Astrocyte (in vitro differentiated cells and primary cell): ENCODE measurements around the gene CALY. TPM values are rescaled to one million over a fixed set of nuclear protein-coding genes. Genes with fewer than 3 reads are reported as not detected.

Experiments used
- DNase-seq: peaks from one replicate; pipeline ENCODE4 v3.0.0-alpha.2; 2010; ENCODE audit warnings: low read depth
- FAIRE-seq: peaks from 2 replicates; lab custom pipeline; 2011; peaks lifted over from hg19 to GRCh38; lab: Jason Lieb, UNC
- H2AFZ ChIP-seq: 2 replicates; pipeline ENCODE4 v1.6.0; 2012; ENCODE audit warnings: low read depth, low read length, inconsistent platforms
- H3K27ac ChIP-seq: 2 replicates; pipeline ENCODE4 v1.5.1; 2011; ENCODE audit warnings: low read depth, low read length, inconsistent platforms
- H3K27me3 ChIP-seq: 2 replicates; pipeline ENCODE4 v1.6.0; 2011; ENCODE audit warnings: low read length, inconsistent platforms; ENCODE audit not compliant: insufficient read depth
- H3K36me3 ChIP-seq: 2 replicates; pipeline ENCODE4 v1.5.1; 2011; ENCODE audit warnings: low read length, inconsistent platforms; ENCODE audit not compliant: insufficient read depth
- H3K4me1 ChIP-seq: 2 replicates; pipeline ENCODE4 v1.5.1; 2011; ENCODE audit warnings: low read length, inconsistent platforms; ENCODE audit not compliant: insufficient read depth
- H3K4me2 ChIP-seq: 2 replicates; pipeline ENCODE4 v1.6.0; 2012; ENCODE audit warnings: low read length, inconsistent platforms
- H3K4me3 ChIP-seq: 2 replicates; pipeline ENCODE4 v1.5.1; 2011; ENCODE audit warnings: low read depth, mild to moderate bottlenecking, low read length, inconsistent platforms; ENCODE audit not compliant: insufficient read depth
- H3K79me2 ChIP-seq: 2 replicates; pipeline ENCODE4 v1.6.0; 2012; ENCODE audit warnings: mild to moderate bottlenecking, low read length, inconsistent platforms; ENCODE audit not compliant: insufficient read depth
- H3K9ac ChIP-seq: 2 replicates; pipeline ENCODE4 v1.6.0; 2012; ENCODE audit warnings: mild to moderate bottlenecking, low read length, inconsistent platforms
- H3K9me3 ChIP-seq: 2 replicates; pipeline ENCODE4 v1.5.1; 2012; ENCODE audit warnings: low read depth, mild to moderate bottlenecking, low read length, inconsistent platforms; ENCODE audit not compliant: insufficient read depth
- H4K20me1 ChIP-seq: 2 replicates; pipeline ENCODE4 v1.6.0; 2012; ENCODE audit warnings: low read length, inconsistent platforms; ENCODE audit not compliant: insufficient read depth
- H3K27ac Mint-ChIP-seq: one replicate; pipeline ENCODE4 v1.8.0; 2021; ENCODE audit warnings: mild to moderate bottlenecking, mixed read lengths; ENCODE audit not compliant: unreplicated experiment
- H3K27me3 Mint-ChIP-seq: one replicate; pipeline ENCODE4 v1.8.0; 2021; ENCODE audit warnings: low read depth, mixed read lengths; ENCODE audit not compliant: unreplicated experiment
- H3K36me3 Mint-ChIP-seq: one replicate; pipeline ENCODE4 v1.8.0; 2021; ENCODE audit warnings: low read depth, mixed read lengths; ENCODE audit not compliant: unreplicated experiment
- H3K4me1 Mint-ChIP-seq: one replicate; pipeline ENCODE4 v1.8.0; 2021; ENCODE audit warnings: low read depth, mixed read lengths; ENCODE audit not compliant: unreplicated experiment
- H3K4me3 Mint-ChIP-seq: one replicate; pipeline ENCODE4 v1.8.0; 2021; ENCODE audit warnings: mild to moderate bottlenecking, moderate library complexity, mixed read lengths; ENCODE audit not compliant: unreplicated experiment
- H3K9me3 Mint-ChIP-seq: one replicate; pipeline ENCODE4 v1.8.0; 2021; ENCODE audit warnings: mild to moderate bottlenecking, mixed read lengths; ENCODE audit not compliant: unreplicated experiment
- EZH2 ChIP-seq: IDR thresholded peaks from 2 replicates; pipeline ENCODE4 v1.6.1; 2012; ENCODE audit warnings: mild to moderate bottlenecking, low read length, inconsistent platforms; ENCODE audit not compliant: insufficient read depth
- total RNA-seq: library from RNA; stranded (reverse); gene quantifications from 2 replicates; pipeline ENCODE4 v1.2.1, GENCODE V29; 2021
- TF ChIP-seq, protein P1 (sequence below): IDR thresholded peaks from 2 replicates; pipeline ENCODE4 v1.5.1; 2011; ENCODE audit warnings: low read depth, mild to moderate bottlenecking, inconsistent platforms, low read length, moderate library complexity; ENCODE audit not compliant: insufficient read depth

Gene CALY
- total RNA-seq, 1 donor from 2014 or later: 1.1 TPM

DNA sequence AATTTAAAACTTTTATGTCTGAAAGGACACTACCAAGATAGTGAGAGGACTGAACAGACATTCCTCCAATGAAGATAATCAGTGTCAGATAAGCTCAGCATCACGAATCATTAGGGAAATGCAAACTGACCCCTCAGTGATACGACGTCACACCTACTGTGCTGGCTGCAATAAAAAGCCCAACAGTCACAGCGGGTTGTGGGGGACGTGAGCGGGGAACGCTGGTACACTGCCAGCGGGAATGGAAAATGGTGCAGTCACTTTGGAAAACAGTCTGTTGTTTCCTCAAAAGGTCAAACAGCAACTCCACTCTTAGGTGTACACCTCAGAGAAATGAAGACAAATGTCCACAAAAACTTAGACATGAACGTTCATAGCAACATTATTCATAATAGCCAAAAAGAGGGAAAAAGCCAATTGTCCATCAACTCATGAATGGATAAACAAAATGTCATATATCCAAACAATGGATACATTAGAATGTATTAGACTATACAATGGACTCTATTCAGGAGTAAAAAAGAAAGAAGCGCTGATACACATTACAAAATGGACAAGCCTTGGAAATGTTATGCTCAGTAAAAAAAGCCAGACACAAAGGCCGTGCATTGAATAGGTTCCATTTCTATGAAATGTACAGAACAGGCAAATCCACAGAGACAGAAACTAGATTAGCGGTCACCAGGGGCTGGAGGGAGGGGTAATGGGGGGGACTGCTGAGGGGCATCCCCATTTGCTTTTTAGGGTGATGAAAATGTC lies 38.8 kb upstream of the CALY start:
- Histone ChIP-seq H3K9me3 (no peaks in the 10 kb centered on the region), H3K27ac (no peak overlapping the region), H3K4me1 (peaks cover 7% of the 10 kb centered on the region), H4K20me1 (peaks cover 5% of the 10 kb centered on the region), H3K4me3 (no peak overlapping the region), H2AFZ (no peak overlapping the region), H3K79me2 (peaks cover 9% of the 10 kb centered on the region), H3K36me3 (no peaks in the 10 kb centered on the region), H3K4me2 (no peak overlapping the region), H3K27me3 (no peaks in the 10 kb centered on the region), H3K9ac (no peak overlapping the region)
- Mint-ChIP-seq H3K4me3 (no peak overlapping the region), H3K27ac (no peak overlapping the region), H3K27me3 (peaks cover 14% of the 10 kb centered on the region), H3K9me3 (peaks cover 2% of the 10 kb centered on the region), H3K4me1 (peaks cover 2% of the 10 kb centered on the region), H3K36me3 (peaks cover under 1% of the 10 kb centered on the region)
- TF ChIP-seq EZH2: no peak
- TF ChIP-seq, protein P1, sequence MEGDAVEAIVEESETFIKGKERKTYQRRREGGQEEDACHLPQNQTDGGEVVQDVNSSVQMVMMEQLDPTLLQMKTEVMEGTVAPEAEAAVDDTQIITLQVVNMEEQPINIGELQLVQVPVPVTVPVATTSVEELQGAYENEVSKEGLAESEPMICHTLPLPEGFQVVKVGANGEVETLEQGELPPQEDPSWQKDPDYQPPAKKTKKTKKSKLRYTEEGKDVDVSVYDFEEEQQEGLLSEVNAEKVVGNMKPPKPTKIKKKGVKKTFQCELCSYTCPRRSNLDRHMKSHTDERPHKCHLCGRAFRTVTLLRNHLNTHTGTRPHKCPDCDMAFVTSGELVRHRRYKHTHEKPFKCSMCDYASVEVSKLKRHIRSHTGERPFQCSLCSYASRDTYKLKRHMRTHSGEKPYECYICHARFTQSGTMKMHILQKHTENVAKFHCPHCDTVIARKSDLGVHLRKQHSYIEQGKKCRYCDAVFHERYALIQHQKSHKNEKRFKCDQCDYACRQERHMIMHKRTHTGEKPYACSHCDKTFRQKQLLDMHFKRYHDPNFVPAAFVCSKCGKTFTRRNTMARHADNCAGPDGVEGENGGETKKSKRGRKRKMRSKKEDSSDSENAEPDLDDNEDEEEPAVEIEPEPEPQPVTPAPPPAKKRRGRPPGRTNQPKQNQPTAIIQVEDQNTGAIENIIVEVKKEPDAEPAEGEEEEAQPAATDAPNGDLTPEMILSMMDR: no peak
- FAIRE-seq (no peak), DNase-seq (no peak)

DNA sequence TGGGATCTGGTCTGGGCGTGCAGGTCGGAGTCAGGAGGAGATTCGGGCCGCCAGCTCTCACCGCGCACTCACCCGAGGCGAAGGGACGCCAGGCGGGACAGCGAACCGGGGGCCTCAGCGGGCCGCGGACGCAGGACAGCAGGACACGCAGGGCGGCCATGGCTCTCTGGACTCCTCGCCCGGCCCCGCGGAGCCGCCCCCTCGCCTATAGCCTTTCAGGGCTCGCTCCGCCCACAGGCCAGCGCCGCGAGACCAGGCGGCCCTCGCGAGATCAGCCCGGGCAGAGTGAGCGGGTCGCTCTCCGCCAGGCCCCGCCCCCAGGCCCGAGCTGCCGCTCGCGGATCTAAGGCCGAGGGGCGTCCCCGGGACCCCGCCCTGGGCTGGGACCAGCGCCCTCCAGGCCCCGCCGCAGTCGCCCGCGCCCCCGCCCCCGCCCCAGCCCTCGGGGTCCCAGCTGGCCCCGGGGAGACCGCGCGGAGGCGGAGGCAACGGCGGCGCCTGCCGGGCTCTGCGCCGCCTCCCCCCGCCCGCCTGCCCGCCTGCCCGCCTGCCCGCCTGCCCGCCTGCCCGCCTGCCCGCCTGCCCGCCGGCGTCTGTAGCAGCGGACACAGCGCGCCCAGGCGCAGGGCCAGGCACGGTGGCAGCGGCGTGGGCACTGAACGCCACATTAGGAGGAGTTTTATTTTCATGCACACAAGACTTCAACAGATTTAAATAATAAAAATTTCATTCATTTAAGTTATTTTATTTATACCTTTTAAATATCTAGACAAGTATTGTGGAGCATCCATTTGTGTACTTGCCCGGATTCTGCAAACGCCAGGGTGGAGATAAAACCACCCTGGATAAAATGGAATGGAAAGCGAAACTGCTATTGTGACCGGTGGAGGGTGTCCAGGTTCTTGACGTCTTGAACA lies 36.7 kb upstream of the CALY start, which contains the start of gene ECHS1:
Gene ECHS1, minus strand, starts transcription at position 181 of the 917 bp plus-strand sequence. Its CDS starts 21 bp downstream, at position 160.
- Histone ChIP-seq H3K9ac (peak within 1 kb of the TSS; percentile 83), H3K27ac (no peak within 1 kb of the TSS), H4K20me1 (peaks cover 5% of the 10 kb centered on the region), H3K4me1 (peaks cover 7% of the 10 kb centered on the region), H2AFZ (peak within 1 kb of the TSS; percentile 80), H3K4me2 (peak within 1 kb of the TSS; percentile 77), H3K27me3 (no peaks in the 10 kb centered on the region), H3K36me3 (peaks cover 4% of the 10 kb centered on the region), H3K4me3 (peak within 1 kb of the TSS; percentile 70), H3K9me3 (no peaks in the 10 kb centered on the region), H3K79me2 (peaks cover 9% of the 10 kb centered on the region)
- TF ChIP-seq, protein P1: no peak
- TF ChIP-seq EZH2: no peak
- H3K27me3 Mint-ChIP-seq: peaks cover 14% of the 10 kb centered on the region
- H3K27ac Mint-ChIP-seq: peak within 1 kb of the TSS; percentile 34
- H3K36me3 Mint-ChIP-seq: peaks cover 4% of the 10 kb centered on the region
- peaks cover 2% of the 10 kb centered on the region for H3K9me3 Mint-ChIP-seq
- DNase-seq: peak; percentile 63
- H3K4me3 Mint-ChIP-seq: peak within 1 kb of the TSS; percentile 88
- peaks cover 2% of the 10 kb centered on the region for H3K4me1 Mint-ChIP-seq
- no peak for FAIRE-seq
